Measurements from ENCODE around the gene IDH3G. TPM values are rescaled to one million over a fixed set of nuclear protein-coding genes. Genes with fewer than 3 reads are reported as not detected.

The IDH3G gene
- total RNA-seq, 1 experiment from 2014 or later: 43.2 TPM

DNA sequence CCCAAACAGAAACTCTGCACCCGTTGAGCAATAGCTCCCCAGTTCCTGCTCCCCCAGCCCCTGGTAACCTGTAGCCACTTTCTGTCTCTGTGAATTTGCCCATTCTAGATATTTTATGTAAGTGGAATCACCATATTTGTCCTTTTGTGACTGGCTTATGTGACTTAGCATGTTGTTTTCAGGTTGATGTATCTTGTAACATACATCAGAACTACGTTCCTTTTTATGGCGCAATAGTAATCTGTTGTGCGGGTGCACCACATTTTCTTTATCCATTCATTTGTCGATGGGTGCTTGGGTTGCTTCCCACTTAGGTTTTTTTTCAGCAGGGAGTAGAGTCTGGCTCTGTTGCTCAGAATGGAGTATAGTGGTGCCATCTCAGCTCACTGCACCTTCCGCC lies 42.7 kb upstream of the IDH3G start:
- Histone ChIP-seq H3K4me1 (ENCODE audit: insufficient read depth, low read length) (no peaks in the 10 kb centered on the region; the same call in 1 of the 2 replicates), H3K23ac (ENCODE audit: insufficient read length, low read depth, low read length) (no peak overlapping the region), H3K27ac (ENCODE audit: insufficient read length, low read depth, low read length) (no peak overlapping the region), H3K79me2 (ENCODE audit: insufficient read depth, low read length) (no peaks in the 10 kb centered on the region), H2BK15ac (ENCODE audit: low read depth, low read length) (no peak overlapping the region), H4K5ac (ENCODE audit: insufficient read length, low read depth, low read length) (no peak overlapping the region), H3K27me3 (ENCODE audit: insufficient read depth, low read length) (no peaks in the 10 kb centered on the region), H4K91ac (ENCODE audit: insufficient read length, low read depth, low read length) (no peak overlapping the region), H3K18ac (ENCODE audit: insufficient read length, low read depth, low read length) (no peak overlapping the region), H3K79me1 (ENCODE audit: insufficient read depth, low read depth, low read length, poor library complexity, severe bottlenecking) (no peaks in the 10 kb centered on the region), H2AFZ (ENCODE audit: low read length) (no peak overlapping the region), H2BK20ac (ENCODE audit: low read depth, low read length, poor library complexity, severe bottlenecking) (no peak overlapping the region), H3K9ac (ENCODE audit: extremely low read depth, insufficient read length, low read length) (no peak overlapping the region), H4K8ac (replicated peaks; ENCODE audit: insufficient read length, low read depth, low read length) (no peak overlapping the region), H4K20me1 (ENCODE audit: control insufficient read depth, insufficient read depth, insufficient read length) (no peaks in the 10 kb centered on the region), H2AK5ac (ENCODE audit: insufficient read length, low read length) (no peak overlapping the region), H2BK5ac (ENCODE audit: insufficient read length, low read length) (no peak overlapping the region), H3K23me2 (ENCODE audit: insufficient read length, low read depth, low read length, poor library complexity, severe bottlenecking) (no peaks in the 10 kb centered on the region), H2BK12ac (ENCODE audit: insufficient read length, low read depth, low read length) (no peak overlapping the region), H3K9me3 (ENCODE audit: control insufficient read depth, low read depth, low read length) (peaks cover 12% of the 10 kb centered on the region), H3T11ph (ENCODE audit: low read length) (no peak overlapping the region), H3K14ac (ENCODE audit: insufficient read depth, low read length) (no peak overlapping the region), H2BK120ac (ENCODE audit: low read depth, low read length, poor library complexity, severe bottlenecking) (no peak overlapping the region), H3K4ac (ENCODE audit: low read depth, low read length) (no peak overlapping the region), H3K56ac (ENCODE audit: insufficient read length, low read depth, low read length) (no peak overlapping the region), H3K4me2 (ENCODE audit: insufficient read depth, insufficient read length, low read length) (no peak overlapping the region)
- H3K27ac Mint-ChIP-seq: no peak overlapping the region
- no peak overlapping the region for H3K4me3 Mint-ChIP-seq
- TF ChIP-seq CTCF (conservative IDR thresholded peaks at IDR 0.05): no peak
- no CpG with 5 or more reads among the region's 6 CpGs for WGBS (ENCODE audit: extremely low coverage, insufficient read length, low lambda C conversion rate)
- peaks cover 2% of the 10 kb centered on the region for H3K27me3 Mint-ChIP-seq (ENCODE audit: low read depth)
- peaks cover 72 to 79% of the 10 kb centered on the region in 2 experiments for H3K9me3 Mint-ChIP-seq
- no peak for DNase-seq
- H3K36me3 Mint-ChIP-seq (ENCODE audit: insufficient read depth in 1 of 3, low read depth in 3 of 3): peaks cover 0 to 13% (median 6%) of the 10 kb centered on the region in 3 experiments; a peak in 4 of 7 replicates
- H3K4me1 Mint-ChIP-seq: peaks cover 18 to 19% of the 10 kb centered on the region in 2 experiments

Data from H9 (cell line).